Breast epithelium (tissue), 3 donors: ENCODE data around the gene ASXL1.

ENCODE experiments used
- CTCF ChIP-seq, 3 donors: fragments of 450-650 bp; IDR thresholded peaks; one replicate each; pipeline ENCODE4 v1.5.1; 2016 to 2017; ENCODE audit warnings: antibody characterized with exemption in 3 of 3, mild to moderate bottlenecking in 3 of 3, moderate library complexity in 3 of 3
- POLR2A ChIP-seq: fragments of 450-650 bp; IDR thresholded peaks from one replicate; pipeline ENCODE4 v1.6.1; 2016; ENCODE audit warnings: antibody characterized with exemption, mild to moderate bottlenecking, moderate library complexity

DNA sequence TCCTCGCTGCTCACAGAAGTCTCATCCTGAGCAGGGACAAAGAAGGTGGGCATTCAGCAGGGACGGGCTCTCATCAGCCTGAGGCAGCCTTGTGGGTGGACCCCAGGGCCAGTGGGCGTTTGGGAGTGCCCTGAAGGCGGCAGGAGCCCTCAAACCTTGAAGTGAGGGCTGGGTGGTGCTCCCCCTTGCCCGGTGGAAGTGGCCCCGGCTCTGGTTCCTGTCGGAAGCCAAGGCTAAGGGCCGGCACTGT is 116.5 kb downstream of the ASXL1 start:
- TF ChIP-seq CTCF (IDR thresholded peaks at IDR 0.05), result no peak
- TF ChIP-seq POLR2A, result no peak
